ENCODE measurements around the gene ZDHHC8. TPM values are rescaled to one million over a fixed set of nuclear protein-coding genes. Genes with fewer than 3 reads are reported as not detected.

Gene ZDHHC8
- total and polyA plus RNA-seq, 10 of the 15 experiments (the other 5 are each of a cell fraction or from before 2014, with no cell fraction given) = 0.03 to 46.3 (median 5.3) TPM

DNA sequence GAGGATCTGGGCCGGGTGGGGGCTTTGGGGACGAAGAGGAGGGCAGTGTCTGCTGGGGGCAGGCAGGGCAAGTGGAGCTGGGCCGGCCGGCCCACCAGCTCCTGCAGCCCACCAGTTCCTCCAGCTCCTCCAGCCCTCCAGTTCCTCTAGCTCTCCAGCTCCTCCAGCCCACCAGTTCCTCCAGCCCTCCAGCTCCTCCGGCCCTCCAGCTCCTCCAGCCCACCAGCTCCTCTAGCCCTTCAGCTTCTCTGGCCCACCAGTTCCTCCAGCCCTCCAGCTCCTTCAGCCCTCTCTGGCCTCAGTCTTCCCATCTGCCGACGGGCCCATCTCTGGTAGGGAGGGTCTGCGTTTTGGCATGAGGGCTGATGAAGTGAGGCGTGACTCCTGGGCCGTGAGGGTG, 28.4 kb downstream of the ZDHHC8 start:
- in situ Hi-C loops (cut with MboI) (no loop called here), intact Hi-C loops (cut with micrococcal nuclease; ENCODE audit: unreplicated experiment) (no loop called here)
- H3K4me1 ChIP-seq (ENCODE audit: control insufficient read depth, insufficient read depth, low read length) = no peaks in the 10 kb centered on the region
- ChIA-PET CTCF (interaction anchor here (1.2 kb wide), 1 partner anchor 79 kb away, joined by 10 read pairs; no protein-coding TSS in a partner anchor), POLR2A (no interaction called here), RAD21 (ENCODE audit: unreplicated experiment) (interaction anchor here (0.6 to 1.3 kb wide), 4 partner anchors 34 to 109 kb away, joined by 3 to 4 read pairs (median 3); no protein-coding TSS in a partner anchor), SMC1A (ENCODE audit: uncharacterized antibody, unreplicated experiment) (interaction anchor here (1.4 kb wide), 1 partner anchor 78 kb away, joined by 4 read pairs; no protein-coding TSS in a partner anchor)
- DNase-seq (ENCODE audit: low read depth, low spot score) (no peak), ATAC-seq (no peak), FAIRE-seq (no peak)
- no peak overlapping the region for H3K4me3 ChIP-seq
- no peak overlapping the region for H3K4me2 ChIP-seq (ENCODE audit: control insufficient read depth, insufficient read depth)
- no peaks in the 10 kb centered on the region for H3K36me3 ChIP-seq (ENCODE audit: control insufficient read depth in 2 of 2, insufficient read depth in 2 of 2, low read length in 1 of 2)
- H3K9ac ChIP-seq (ENCODE audit: control insufficient read depth, insufficient read depth, low read length) = no peak overlapping the region
- BruUV-seq (replicated peaks) = no TSS peak
- H3K27me3 ChIP-seq (replicated peaks in 1 of 2; ENCODE audit: control insufficient read depth in 2 of 2, insufficient read depth in 2 of 2, low read length in 1 of 2) = peaks cover 1 to 2% of the 10 kb centered on the region in 2 experiments; a peak in 3 of 4 replicates
- no peaks in the 10 kb centered on the region for H4K20me1 ChIP-seq (ENCODE audit: control insufficient read depth, insufficient read depth)
- WGBS (ENCODE audit: insufficient coverage, insufficient replicate concordance, low lambda C conversion rate, missing lambda C conversion rate) = 27% methylated on average over 10 of the region's 10 CpGs
- no peak overlapping the region for H3K27ac ChIP-seq (ENCODE audit: control insufficient read depth, insufficient read depth)
- H2AFZ ChIP-seq (ENCODE audit: control insufficient read depth, low read depth, low read length) = no peak overlapping the region
- no peaks in the 10 kb centered on the region for H3K79me2 ChIP-seq (ENCODE audit: control insufficient read depth, insufficient read depth, low read length)
- H3K9me3 ChIP-seq (replicated peaks; ENCODE audit: control insufficient read depth, insufficient read depth, low read length) = no peaks in the 10 kb centered on the region
- TF ChIP-seq, protein P1, sequence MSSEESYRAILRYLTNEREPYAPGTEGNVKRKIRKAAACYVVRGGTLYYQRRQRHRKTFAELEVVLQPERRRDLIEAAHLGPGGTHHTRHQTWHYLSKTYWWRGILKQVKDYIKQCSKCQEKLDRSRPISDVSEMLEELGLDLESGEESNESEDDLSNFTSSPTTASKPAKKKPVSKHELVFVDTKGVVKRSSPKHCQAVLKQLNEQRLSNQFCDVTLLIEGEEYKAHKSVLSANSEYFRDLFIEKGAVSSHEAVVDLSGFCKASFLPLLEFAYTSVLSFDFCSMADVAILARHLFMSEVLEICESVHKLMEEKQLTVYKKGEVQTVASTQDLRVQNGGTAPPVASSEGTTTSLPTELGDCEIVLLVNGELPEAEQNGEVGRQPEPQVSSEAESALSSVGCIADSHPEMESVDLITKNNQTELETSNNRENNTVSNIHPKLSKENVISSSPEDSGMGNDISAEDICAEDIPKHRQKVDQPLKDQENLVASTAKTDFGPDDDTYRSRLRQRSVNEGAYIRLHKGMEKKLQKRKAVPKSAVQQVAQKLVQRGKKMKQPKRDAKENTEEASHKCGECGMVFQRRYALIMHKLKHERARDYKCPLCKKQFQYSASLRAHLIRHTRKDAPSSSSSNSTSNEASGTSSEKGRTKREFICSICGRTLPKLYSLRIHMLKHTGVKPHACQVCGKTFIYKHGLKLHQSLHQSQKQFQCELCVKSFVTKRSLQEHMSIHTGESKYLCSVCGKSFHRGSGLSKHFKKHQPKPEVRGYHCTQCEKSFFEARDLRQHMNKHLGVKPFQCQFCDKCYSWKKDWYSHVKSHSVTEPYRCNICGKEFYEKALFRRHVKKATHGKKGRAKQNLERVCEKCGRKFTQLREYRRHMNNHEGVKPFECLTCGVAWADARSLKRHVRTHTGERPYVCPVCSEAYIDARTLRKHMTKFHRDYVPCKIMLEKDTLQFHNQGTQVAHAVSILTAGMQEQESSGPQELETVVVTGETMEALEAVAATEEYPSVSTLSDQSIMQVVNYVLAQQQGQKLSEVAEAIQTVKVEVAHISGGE (CRISPR knock-in tag; IDR thresholded peaks at IDR 0.05) = no peak
- TF ChIP-seq HDAC6 (IDR thresholded peaks at IDR 0.05; ENCODE audit: unreplicated experiment) (no peak), PRDM15 (CRISPR knock-in tag; IDR thresholded peaks at IDR 0.05) (no peak), CHD1 (IDR thresholded peaks at IDR 0.05; ENCODE audit: low read depth, low read length) (no peak), ELK1 (IDR thresholded peaks at IDR 0.05; ENCODE audit: low read depth, low read length) (no peak), POLR2AphosphoS5 (IDR thresholded peaks at IDR 0.05; ENCODE audit: low read length) (no peak), BHLHE40 (IDR thresholded peaks at IDR 0.05; ENCODE audit: borderline replicate concordance in 1 of 2, low read depth in 2 of 2, low read length in 1 of 2) (no peak), BCLAF1 (IDR thresholded peaks at IDR 0.05) (no peak), IRF5 (IDR thresholded peaks at IDR 0.05; ENCODE audit: borderline replicate concordance) (no peak), NFIC (IDR thresholded peaks at IDR 0.05; ENCODE audit: low read depth, low read length) (no peak), IKZF1 (conservative IDR thresholded peaks at IDR 0.05) (no peak)

All from GM12878 (cell line).